Endometrial microvascular endothelial cells (primary cell): Measurements from ENCODE around the gene OR5B12. TPM values are rescaled to one million over a fixed set of nuclear protein-coding genes. Genes with fewer than 3 reads are reported as not detected.
"Not testable (repeated sequence)": the region's sequence is repeated elsewhere in the genome, so short reads cannot be mapped to it uniquely, and the experiment has no call there.

ENCODE experiments used
- in situ Hi-C: cut with HindIII; loops from 2 replicates; pipeline ENCODE4 v1.10.0; 2017; ENCODE audit warnings: low sequenced_read_pairs, low pct_unique_long_range_greater_than_20kb; ENCODE audit errors: inconsistent ontology term
- total RNA-seq: library from RNA; depleted of rRNA; stranded (reverse); fragments of >200 nt; gene quantifications from one replicate; pipeline ENCODE4 v1.2.3, GENCODE V29; 2015; ENCODE audit errors: inconsistent ontology term

The OR5B12 gene
- total RNA-seq = not detected

DNA sequence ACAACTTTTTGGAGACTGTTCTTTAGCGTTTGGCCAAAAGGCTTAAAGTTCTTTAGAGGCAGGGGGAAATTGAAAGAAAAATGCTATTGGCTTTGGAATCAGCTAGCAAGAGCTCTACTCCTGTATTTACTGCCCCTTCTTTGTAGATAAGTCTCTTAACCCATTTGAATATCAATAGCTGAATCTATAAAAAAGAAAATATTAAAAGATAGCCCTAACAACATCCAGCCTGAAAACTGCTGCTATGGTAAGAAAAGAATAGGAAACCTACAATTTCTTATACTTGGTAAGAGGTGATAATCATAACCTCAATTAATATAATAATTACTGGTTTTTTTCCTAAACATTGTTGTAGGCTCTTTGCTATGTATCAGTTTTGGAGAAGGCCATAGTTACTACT, at the start of gene OR5B12:
OR5B12 (minus strand) TSS at position 101 of the 400 bp plus-strand sequence. CDS start 2,085 bp downstream, outside the sequence.
- in situ Hi-C loops = no loop called here

DNA sequence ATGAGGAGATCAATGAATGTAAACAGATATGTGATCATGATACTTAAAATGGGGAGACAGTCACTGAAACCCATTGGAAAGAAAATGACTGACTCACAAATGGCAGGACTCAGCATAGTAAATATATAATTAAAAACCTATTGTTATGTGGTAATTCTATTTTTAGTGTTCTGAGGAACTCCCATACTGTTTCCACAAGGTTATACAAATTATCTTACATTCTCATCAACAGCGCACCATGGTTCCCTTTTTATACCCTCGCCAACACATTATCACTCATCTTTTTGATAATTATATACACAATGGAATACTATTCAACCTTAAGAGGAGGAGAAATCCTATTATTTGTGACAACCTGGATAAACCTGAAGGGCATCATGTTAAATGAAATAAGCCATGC, 48.8 kb upstream of the OR5B12 start:
- in situ Hi-C loops = no loop called here

DNA sequence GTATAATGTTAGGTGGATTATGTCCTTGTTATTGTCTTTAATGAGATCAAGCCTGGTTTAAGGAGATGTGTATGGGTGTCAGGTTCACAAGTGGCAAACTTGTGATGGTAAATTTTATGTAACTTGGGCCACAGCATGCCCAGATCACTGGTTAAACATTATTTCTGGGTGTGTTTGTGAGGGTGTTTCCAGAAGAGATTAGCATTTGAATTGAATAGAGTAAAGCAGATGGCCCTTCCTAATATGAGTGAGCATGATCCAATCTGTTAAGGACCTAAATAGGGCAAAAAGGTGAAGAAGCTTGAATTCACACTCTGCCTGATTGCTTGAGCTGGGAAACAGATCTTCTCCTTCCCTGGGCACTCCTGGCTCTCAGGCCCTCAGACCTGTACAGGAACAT, 45.1 kb upstream of the OR5B12 start:
- in situ Hi-C loops = no loop called here

DNA sequence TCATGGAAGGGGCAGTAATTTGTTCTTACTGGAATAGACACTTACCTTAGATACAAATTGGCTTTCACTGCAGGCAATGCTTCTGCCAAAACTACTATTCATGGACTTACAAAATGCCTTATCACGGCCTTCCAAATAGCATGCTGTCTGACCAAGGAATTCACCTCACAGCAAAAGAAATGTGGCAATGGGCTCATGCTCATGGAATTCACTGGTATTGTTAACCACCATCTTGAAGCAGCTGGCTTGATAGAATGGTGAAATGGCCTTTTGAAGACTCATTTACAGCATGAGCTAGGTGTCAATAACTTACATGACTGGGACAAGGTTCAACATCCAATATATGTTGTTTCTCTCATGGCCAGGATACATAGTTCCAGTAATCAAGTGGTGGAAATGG, 43.9 kb upstream of the OR5B12 start:
- in situ Hi-C loops = no loop called here

DNA sequence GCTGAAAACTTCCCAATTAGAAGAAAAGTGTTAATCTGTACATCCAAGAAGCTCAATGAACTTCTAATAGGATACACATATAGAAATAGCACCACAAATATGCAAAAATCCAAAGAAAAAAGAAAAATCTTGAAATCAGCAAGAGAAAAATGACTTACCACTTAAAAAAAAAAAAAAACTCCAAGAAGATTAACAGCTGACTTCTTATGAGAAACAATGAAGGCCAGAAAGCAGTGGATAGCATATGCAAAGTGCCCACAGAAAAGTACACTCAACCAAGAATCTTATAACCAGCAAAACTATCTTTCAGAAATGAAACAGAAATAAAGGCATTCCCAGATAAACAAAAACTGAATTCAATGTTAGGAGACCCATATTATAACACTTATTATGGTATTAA, 29.9 kb upstream of the OR5B12 start:
- in situ Hi-C loops = no loop called here

DNA sequence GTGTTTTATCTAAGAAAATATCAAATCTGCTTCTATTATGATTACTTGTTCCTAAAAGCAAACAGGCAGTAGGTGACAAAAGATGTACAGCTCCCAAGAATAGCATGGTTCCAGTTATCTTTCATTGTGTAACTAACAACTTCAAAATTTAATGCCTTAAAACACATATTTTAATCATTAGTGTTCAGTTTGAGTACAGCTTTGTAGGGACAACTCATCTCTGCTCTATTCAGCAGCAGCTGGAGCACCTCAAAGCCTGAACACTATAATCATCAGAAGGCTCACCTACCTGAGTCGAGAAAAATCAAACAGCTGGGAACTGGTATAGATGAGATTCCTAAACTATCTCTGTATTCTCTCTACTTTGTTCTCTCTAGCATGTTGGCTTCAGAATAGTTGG, 24.3 kb upstream of the OR5B12 start:
- in situ Hi-C loops = no loop called here

DNA sequence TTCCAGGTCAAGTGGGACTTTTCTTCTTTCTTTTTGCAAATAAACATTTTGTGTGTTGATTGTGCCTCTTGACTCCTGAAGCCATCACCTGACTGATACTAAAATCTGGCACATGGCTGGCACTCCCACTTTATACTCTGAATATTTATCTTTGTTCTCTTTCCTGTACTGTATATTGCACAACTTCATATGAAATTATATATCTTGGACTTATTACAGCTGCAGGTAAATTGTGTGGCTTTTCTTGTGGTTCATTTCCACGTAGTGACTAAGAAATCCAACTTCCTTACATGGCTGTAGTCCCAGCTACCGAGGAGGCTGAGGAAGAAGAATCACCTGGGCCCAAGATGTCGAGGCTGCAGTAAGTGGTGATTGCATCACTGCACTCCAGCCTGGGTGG, 23.7 kb upstream of the OR5B12 start:
- in situ Hi-C loops = no loop called here

DNA sequence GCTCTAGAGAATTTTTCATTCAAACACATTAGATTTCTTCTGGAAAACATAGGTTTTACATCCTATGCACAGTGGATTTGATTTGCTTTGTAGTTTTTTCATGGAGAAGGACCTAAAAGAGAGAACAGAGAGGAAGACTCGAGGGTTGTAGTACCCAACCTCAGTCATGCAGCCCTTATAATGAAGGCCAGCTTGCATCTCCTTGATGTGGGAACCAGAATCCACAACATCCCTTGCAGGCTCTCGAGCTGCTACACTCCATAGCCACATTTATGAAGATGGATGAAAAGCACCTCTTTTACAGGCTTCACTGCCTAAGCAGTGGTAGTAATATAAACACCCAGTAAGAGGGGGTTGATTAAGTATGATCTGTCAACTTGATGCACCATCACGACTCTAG, 9.5 kb upstream of the OR5B12 start:
- in situ Hi-C loops = no loop called here

DNA sequence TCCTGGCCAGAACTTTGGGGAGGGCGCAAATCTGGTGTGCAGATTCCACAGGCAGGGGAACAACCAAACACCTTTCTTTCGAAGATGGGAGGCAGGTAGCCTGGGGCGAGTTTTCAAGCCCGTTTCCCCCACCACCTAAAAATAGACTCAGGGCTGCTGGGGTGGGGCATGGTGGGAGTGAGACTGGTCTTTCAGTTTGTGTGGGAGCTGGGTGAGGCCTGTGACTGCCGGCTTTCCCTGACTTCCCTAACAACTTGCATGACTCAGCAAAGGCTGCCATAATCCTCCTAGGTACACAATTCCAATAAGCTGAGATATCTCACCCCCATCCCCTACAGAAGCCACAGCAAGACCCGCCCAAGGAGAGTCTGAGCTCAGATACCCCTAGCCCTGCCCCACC, 4.3 kb upstream of the OR5B12 start:
- in situ Hi-C loops = no loop called here

DNA sequence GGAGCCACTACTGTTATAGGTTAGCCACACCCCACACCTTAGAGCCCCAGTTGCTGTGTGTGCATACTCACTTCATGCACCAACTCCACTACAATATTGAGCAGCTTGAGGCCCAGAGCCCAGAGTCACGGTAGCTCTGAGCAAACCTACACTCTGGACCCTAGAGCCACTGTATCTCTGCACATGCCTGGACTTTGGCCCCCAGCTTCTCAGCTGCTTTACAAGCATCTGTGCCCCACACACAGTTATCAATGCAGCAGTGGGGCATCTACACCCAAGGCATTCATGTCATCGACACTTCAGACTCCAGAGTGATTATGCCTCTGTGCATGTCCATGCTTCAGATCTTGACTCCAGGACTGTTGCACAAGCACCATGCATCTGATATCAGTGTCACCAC, 2.3 kb upstream of the OR5B12 start:
- in situ Hi-C loops = no loop called here

DNA sequence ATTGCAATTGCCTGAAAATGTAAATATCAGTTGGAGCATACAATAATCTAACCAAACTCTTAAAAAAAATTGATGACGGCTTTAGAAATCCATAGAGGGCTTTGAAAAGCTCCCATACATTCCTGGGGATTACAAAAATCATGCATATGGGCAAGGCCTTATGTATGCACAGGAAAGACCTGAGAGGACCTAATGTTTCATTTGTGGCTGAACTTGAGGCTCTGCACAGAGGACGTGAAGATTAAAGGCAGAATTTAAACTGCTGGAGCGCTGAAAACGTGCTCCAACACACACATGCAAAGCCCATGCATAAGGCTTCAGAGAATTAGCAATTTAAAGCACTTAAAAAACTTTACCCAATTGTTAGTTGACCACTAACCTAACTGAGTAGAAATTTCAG, 3.5 kb downstream of the OR5B12 start:
- in situ Hi-C loops = no loop called here

DNA sequence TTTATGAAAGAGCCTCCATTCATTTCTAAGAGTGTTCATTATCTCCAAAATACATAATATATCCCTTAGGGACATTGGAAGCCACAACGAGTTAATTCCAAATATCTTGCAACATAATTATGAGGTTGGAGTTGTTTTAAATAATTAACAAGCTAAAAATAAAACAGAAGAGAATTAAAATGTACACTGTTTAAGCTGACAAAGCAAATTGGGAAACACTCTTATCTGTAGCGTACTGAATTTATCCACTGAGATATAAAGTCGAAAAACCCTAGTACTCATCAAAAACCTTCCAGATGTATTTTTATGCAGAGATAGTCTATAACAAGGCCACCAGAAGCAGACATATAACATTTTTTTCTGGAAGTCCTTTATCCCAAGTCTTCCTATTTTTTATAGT, 7.8 kb downstream of the OR5B12 start:
- in situ Hi-C loops = no loop called here

DNA sequence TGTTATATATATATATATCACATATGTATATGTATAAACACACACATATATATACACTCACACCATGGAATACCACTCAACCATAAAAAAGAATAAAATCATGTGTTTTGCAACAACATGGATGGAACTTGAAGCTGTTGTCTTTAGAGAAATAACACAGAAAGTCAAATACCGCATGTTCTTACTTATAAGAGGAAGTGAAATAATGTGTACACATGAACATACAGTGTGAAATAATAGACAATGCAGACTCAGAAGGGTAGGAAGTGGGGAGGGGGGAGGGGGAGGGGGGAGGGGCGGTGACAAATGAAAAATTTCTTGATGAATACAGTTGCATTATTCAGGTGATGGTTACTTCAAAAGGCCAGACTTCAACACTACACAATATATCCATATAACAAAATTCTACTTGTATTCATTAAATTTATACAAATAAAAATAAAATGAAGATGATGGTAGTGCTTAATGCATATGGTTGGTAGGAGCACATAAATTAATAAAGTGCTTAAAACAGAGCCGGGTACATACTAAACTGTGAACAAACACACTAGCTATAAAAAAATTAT, 8.3 kb downstream of the OR5B12 start:
- in situ Hi-C loops = no loop called here

DNA sequence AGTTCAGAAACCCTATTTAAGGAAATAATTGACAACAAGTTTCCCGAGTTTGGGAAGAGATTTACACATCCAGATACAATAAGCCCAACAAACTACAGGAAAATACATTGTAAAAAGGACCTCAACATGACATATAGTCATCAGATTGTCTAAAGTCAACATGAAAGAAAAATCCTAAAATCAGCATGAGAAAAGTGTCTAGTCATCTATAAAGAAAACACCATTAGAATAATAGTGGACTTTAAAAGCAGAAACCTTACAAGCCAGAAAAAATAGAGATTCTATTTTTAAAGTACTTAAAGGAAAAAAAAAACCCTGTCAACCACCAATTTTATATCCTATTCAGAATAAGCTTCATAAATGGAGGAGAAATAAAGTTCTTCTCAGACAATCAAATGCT, 12.8 kb downstream of the OR5B12 start:
- in situ Hi-C loops = no loop called here

DNA sequence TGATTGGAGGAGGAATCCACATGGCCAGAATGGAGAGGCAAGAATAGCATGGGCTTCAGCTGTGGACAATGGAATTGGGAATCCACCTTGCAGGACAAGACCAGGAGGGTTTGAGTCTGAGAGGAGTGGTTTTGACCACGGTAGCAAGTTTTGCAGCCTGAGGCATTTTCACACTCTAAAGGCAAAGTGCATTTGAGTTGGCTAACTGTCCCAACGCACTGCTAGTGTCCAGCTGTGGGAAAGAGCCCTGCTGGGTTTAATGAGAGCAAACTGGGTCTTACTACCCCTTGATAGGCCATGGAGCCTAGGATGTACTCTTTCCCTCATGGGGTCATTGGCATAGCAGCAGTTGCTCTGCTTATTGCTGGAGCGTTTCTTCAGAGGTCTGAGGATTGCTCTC, 14.0 kb downstream of the OR5B12 start, which contains the start of gene OR5B2:
OR5B2 (minus strand) TSS at position 101 of the 400 bp plus-strand sequence. CDS start 4,860 bp downstream, outside the sequence.
- in situ Hi-C loops = no loop called here

DNA sequence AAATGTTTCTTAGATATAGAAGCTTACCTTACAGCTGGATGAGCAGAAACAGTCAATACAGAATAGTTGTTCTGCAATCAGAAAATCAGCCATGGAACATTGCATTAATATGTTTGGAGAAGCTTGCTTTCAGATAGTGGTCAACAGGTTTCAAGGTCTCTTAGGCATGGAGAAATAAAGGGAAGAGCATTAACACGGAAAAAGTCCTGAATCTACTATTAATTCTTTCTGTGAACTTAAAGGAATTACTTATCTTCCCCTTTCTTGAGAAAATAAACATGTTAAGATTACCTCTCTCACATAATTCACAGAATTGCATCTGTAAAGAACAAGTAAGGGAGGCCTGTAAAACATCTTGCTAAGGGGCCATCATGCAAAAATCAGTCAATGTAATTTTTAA, 35.3 kb downstream of the OR5B12 start, which contains the start of gene OR5B3:
OR5B3 (minus strand) TSS at position 101 of the 400 bp plus-strand sequence. CDS start 3,465 bp downstream, outside the sequence.
- in situ Hi-C loops = no loop called here

DNA sequence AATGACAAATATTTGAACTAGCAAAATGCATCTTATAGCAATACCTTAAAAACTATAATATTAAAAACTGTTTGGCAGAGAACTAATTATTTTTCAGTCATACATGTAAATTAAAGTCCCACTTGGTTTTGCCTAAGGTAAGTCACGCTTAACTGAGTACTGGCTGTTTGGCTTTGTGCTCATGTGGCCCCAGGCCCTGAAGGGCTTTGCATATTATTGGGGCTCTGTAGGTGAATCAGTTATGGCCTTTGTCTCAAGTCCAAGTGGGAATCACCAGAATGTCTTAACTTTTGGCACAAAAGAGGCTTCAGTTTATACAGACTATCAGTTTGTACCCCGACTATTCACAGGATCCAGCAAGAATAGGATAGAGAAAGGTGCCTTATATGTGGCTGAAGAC, 42.4 kb downstream of the OR5B12 start:
- in situ Hi-C loops = not testable (repeated sequence)

DNA sequence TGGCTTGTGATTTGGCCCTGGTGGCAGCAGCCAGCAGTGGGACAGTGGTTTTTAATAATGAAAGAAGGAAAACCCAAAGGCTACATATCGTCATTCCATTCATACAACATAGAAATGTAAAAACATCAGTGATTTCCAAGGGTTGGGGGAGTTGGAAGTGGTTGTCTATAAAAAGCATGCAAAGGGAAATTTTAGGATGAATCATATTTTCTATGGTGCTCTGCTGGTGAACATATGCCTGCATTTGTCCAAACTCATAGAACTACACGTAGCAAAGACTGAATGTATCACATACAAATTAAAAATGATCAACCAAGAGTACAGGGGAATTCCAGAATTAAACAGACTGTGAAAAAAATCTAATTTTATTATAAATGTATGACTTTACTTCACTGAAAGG, 46.5 kb downstream of the OR5B12 start:
- in situ Hi-C loops = no loop called here

DNA sequence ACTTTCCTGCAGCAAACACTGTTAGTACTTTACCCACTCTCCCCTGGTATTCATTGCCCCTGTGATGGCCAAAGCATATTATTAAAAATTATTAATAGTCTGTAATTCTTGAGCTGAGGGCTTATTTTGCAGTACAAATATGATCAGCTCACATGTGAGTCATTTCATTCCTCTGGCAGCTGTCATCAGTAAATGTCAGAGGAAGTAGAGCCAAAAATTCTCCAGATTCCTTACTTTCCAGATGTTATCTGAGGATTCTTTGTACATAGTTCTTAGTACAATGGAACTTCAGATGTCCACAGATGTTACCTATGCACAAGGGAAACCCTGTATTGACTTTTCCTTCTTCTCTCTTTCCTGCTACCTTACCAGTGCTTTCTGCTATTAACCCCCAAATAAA, 47.8 kb downstream of the OR5B12 start:
- in situ Hi-C loops = no loop called here

DNA sequence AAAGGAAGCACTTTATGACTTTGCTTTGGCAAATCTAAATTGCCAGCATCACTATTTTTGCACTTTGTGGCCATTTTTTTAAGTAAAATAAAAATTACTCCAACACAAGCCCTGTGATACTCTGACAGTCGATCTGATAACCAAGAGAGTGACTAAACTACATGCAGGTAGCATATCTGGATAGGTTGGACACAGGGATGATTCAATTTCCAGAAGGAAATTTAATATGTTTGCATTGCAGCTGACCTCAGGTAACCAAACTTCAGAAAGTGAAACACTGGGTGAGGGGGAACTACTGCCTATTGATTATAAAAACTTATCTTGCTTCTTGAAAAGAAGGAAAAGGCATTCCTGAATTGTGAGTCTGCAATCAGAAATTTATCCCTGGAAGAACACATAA, 49.3 kb downstream of the OR5B12 start:
- in situ Hi-C loops = no loop called here

DNA sequence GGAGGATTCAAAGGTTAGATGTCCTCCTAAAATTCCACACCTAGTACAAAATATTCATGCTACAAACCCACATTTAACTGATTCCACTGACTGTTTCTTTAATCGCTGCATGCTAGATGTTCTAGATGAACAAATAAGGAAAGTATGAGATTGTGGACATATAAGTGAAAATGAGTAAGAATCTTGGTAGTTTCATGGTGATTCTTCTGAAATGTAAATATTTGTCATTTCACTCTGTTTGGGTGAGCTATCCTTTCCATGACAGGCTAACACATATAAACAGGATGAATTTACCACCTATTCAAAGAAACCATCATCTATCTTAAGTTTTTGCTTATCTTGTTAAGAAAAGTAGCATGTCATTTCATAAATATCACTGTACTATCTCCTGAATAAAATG, 50.2 kb downstream of the OR5B12 start:
- in situ Hi-C loops = no loop called here
